T-cell (primary cell): ENCODE data around the gene CNGB1. TPM values are rescaled to one million over a fixed set of nuclear protein-coding genes. Genes with fewer than 3 reads are reported as not detected.
"Not testable (repeated sequence)": the region's sequence is repeated elsewhere in the genome, so short reads cannot be mapped to it uniquely, and the experiment has no call there.

Experiments used
- ATAC-seq, 4 experiments: fragments of 200-7000 bp in 3 of 4; fragments of 150-1000 bp in 1 of 4; cut with Tn5 transposase; replicated peaks in 1 of 4; 1 replicate in 3 of 4; 2 replicates in 1 of 4; pipeline ENCODE4 v1.10.0; 2021; ENCODE audit warnings: moderate library complexity in 3 of 4, mild to moderate bottlenecking in 2 of 4, moderate number of reproducible peaks in 1 of 4
- CTCF ChIA-PET, 2 donors: fragments of 300-600 bp; sonication (Branson Sonifier 250); formaldehyde crosslinking; loops; one replicate each; lab custom pipeline; 2022; ENCODE audit warnings: antibody characterized with exemption in 2 of 2; lab: Charles Lee
- POLR2A ChIA-PET, 2 donors: fragments of 300-600 bp; sonication (Branson Sonifier 250); formaldehyde crosslinking; loops; one replicate each; lab custom pipeline; 2022; ENCODE audit warnings: antibody characterized with exemption in 2 of 2; lab: Charles Lee
- DNase-seq, 35 experiments: peaks; one replicate each; pipeline versions ENCODE4 v3.0.0 to v3.0.0-alpha.2; 2013 to 2023
- H3K27ac ChIP-seq: one replicate; pipeline ENCODE4 v1.5.1; 2013; ENCODE audit warnings: low read length
- H3K27me3 ChIP-seq, 2 experiments: replicated peaks in 1 of 2; 1 replicate in 1 of 2; 2 replicates in 1 of 2; pipeline versions ENCODE4 v1.6.1 to v1.7.0; 2013; ENCODE audit warnings: low read length in 1 of 2, mixed read lengths in 1 of 2; ENCODE audit not compliant: control insufficient read depth in 2 of 2, insufficient read depth in 2 of 2; ENCODE audit errors: extremely low read depth in 1 of 2
- H3K36me3 ChIP-seq, 2 donors: 1 replicate in 1 of 2; 2 replicates in 1 of 2; pipeline versions ENCODE4 v1.6.1 to v1.7.0; 2013; ENCODE audit warnings: low read length in 1 of 2; ENCODE audit not compliant: control insufficient read depth in 2 of 2, insufficient read depth in 1 of 2; ENCODE audit errors: extremely low read depth in 1 of 2
- H3K4me1 ChIP-seq, 2 experiments: 1 replicate in 1 of 2; 2 replicates in 1 of 2; pipeline versions ENCODE4 v1.6.1 to v1.7.0; 2013; ENCODE audit warnings: low read length in 2 of 2, mixed read lengths in 1 of 2; ENCODE audit not compliant: insufficient read depth in 2 of 2, control insufficient read depth in 1 of 2; ENCODE audit errors: extremely low read depth in 1 of 2
- H3K4me3 ChIP-seq, 2 donors: 1 replicate in 1 of 2; 2 replicates in 1 of 2; pipeline versions ENCODE4 v1.5.1 to v1.7.0; 2013; ENCODE audit warnings: mild to moderate bottlenecking in 2 of 2, low read length in 1 of 2, moderate library complexity in 1 of 2; ENCODE audit not compliant: control insufficient read depth in 1 of 2; ENCODE audit errors: extremely low read depth in 1 of 2
- H3K9me3 ChIP-seq: 2 replicates; pipeline ENCODE4 v1.7.0; 2013
- H3K27ac Mint-ChIP-seq, 2 donors: one replicate each; pipeline ENCODE4 v1.8.0; 2020 to 2021; ENCODE audit warnings: mild to moderate bottlenecking in 2 of 2, mixed read lengths in 2 of 2
- H3K27me3 Mint-ChIP-seq, 2 donors: one replicate each; pipeline ENCODE4 v1.8.0; 2021 to 2022; ENCODE audit warnings: mixed read lengths in 2 of 2
- H3K36me3 Mint-ChIP-seq: one replicate; pipeline ENCODE4 v1.8.0; 2021; ENCODE audit warnings: mixed read lengths
- H3K4me1 Mint-ChIP-seq, 3 donors: one replicate each; pipeline ENCODE4 v1.8.0; 2020 to 2022; ENCODE audit warnings: mixed read lengths in 3 of 3, mild to moderate bottlenecking in 1 of 3
- H3K4me3 Mint-ChIP-seq, 3 donors: one replicate each; pipeline ENCODE4 v1.8.0; 2020 to 2022; ENCODE audit warnings: mild to moderate bottlenecking in 3 of 3, mixed read lengths in 3 of 3, moderate library complexity in 3 of 3
- H3K9me3 Mint-ChIP-seq, 3 donors: one replicate each; pipeline ENCODE4 v1.8.0; 2020 to 2022; ENCODE audit warnings: mixed read lengths in 3 of 3
- WGBS: methylation state at CpG from one replicate; pipeline ENCODE4 v1.1.5; 2013; ENCODE audit warnings: missing lambda C conversion rate; ENCODE audit not compliant: insufficient coverage; 5-methylcytosine and 5-hydroxymethylcytosine counted together
- total RNA-seq, 35 experiments: library from RNA in 6 of 35; stranded (reverse) in 6 of 35; fragments of 120-200 nt in 1 of 35; gene quantifications; one replicate each; pipeline versions ENCODE4 v1.2.1 to v1.2.4 and lab custom pipeline; 2013 to 2026

Gene CNGB1
- total RNA-seq, 5 donors from 2014 or later (not counting 1 experiment from before 2014, with no cell fraction given): not detected

DNA sequence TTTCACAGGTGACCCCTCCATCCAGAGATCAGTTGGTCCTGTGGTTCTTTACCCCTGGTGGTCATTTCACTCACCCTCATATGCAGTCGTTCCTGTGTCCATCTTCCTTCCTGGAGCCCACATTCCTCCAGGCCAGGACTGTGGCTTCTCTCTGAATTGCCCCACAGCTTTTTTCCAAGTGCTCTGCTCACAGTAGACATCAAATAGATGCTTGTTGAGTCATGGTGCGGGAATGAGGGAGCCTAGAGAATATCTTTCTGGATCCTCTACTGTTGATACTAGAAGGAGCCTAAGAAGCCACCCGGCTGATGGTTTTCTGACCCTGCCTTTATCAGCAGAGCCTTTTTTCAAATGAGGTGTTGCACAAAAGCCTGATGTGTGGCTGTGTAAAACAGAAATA, 40.7 kb upstream of the CNGB1 start:
- Histone ChIP-seq H3K36me3 (peaks cover 9 to 42% of the 10 kb centered on the region in 2 donors), H3K4me1 (no peaks in the 10 kb centered on the region), H3K27ac (no peak overlapping the region), H3K9me3 (no peaks in the 10 kb centered on the region), H3K27me3 (no peaks in the 10 kb centered on the region), H3K4me3 (no peak overlapping the region)
- Mint-ChIP-seq H3K27me3 (no peaks in the 10 kb centered on the region), H3K36me3 (peaks cover 41% of the 10 kb centered on the region), H3K4me3 (no peak overlapping the region), H3K27ac (no peak overlapping the region), H3K4me1 (peaks cover 0 to 3% (median 3%) of the 10 kb centered on the region in 3 donors), H3K9me3 (no peaks in the 10 kb centered on the region)
- ChIA-PET CTCF (no interaction called here), POLR2A (no interaction called here)
- DNase-seq: no peak
- WGBS: no CpG with 5 or more reads among the region's 3 CpGs
- no peak for ATAC-seq

GRCh38 chr16:58010886-58011285, 40.0 kb upstream of the CNGB1 start:
- ATAC-seq (no peak), DNase-seq (no peak)
- H3K27ac ChIP-seq: no peak overlapping the region
- no peak overlapping the region for H3K4me3 ChIP-seq
- Mint-ChIP-seq H3K4me1 (peaks cover 0 to 3% (median 3%) of the 10 kb centered on the region in 3 donors), H3K4me3 (no peak overlapping the region), H3K27ac (no peak overlapping the region), H3K9me3 (no peaks in the 10 kb centered on the region), H3K27me3 (no peaks in the 10 kb centered on the region), H3K36me3 (peaks cover 43% of the 10 kb centered on the region)
- CTCF ChIA-PET: interaction anchor here in 1 of 2 donors (0.5 kb wide), 1 partner anchor 134 kb away, joined by 4 read pairs; no protein-coding TSS in a partner anchor
- 100% methylated on average over 1 of the region's 3 CpGs for WGBS
- no peaks in the 10 kb centered on the region for H3K9me3 ChIP-seq
- no peaks in the 10 kb centered on the region for H3K27me3 ChIP-seq
- no peaks in the 10 kb centered on the region for H3K4me1 ChIP-seq
- H3K36me3 ChIP-seq: peaks cover 6 to 41% of the 10 kb centered on the region in 2 donors
- POLR2A ChIA-PET: no interaction called here

DNA sequence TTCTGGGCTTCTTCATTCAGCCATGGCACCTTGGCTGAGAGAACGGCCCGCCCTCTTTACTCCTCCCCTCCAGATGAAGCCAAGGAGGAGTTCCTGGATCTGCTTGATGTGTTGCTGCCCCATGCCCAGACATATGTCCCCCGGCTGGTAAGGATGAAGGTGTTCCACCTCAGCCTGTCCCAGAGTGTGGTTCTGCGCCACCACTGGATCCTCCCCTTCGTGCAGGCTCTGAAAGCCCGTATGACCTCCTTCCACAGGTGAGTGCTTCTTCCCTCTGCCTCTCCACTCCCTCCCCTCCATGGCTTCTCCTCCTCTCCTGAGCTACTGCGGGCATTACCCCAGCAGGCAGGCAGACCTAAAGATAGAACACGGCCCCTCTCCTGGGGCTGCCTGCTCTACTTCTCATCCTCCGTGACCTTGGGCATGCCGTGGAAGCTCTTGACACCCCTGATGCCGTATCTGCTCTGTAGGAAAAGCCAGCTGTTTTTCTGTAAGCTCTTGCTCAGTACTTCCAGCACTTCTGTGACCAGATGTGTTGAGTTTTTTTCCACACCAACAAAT, 39.0 kb upstream of the CNGB1 start:
- H3K4me3 Mint-ChIP-seq: no peak overlapping the region
- no peak overlapping the region for H3K27ac ChIP-seq
- no peaks in the 10 kb centered on the region for H3K4me1 ChIP-seq
- DNase-seq: no peak
- no peak overlapping the region for H3K4me3 ChIP-seq
- peaks cover under 1 to 7% (median 6%) of the 10 kb centered on the region in 3 donors for H3K4me1 Mint-ChIP-seq
- H3K27ac Mint-ChIP-seq: no peak overlapping the region
- no peaks in the 10 kb centered on the region for H3K9me3 ChIP-seq
- H3K27me3 ChIP-seq: no peaks in the 10 kb centered on the region
- no peaks in the 10 kb centered on the region for H3K27me3 Mint-ChIP-seq
- peaks cover 43% of the 10 kb centered on the region for H3K36me3 Mint-ChIP-seq
- H3K9me3 Mint-ChIP-seq: no peaks in the 10 kb centered on the region
- peaks cover 6 to 43% of the 10 kb centered on the region in 2 donors for H3K36me3 ChIP-seq
- ChIA-PET CTCF (no interaction called here), POLR2A (no interaction called here)
- 94% methylated on average over 8 of the region's 11 CpGs for WGBS
- ATAC-seq: no peak

DNA sequence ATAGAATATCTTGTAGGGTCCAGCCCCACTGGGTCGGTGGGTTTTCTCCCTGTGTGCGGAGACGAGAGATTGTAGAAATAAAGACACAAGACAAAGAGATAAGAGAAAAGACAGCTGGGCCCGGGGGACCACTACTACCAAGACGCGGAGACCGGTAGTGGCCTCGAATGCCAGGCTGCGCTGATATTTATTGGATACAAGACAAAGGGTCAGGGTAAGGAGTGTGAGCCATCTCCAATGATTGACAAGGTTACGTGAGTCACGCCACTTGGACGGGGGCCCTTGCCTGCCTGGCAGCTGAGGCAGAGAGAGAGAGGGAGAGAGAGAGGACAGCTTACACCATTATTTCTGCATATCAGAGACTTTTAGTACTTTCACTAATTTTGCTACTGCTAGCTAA, 33.8 kb upstream of the CNGB1 start:
- peaks cover 0 to 20% of the 10 kb centered on the region in 2 donors for H3K36me3 ChIP-seq
- WGBS: 95% methylated on average over 3 of the region's 12 CpGs
- ATAC-seq, DNase-seq, H3K4me3 ChIP-seq, H3K27me3 Mint-ChIP-seq, H3K27ac ChIP-seq, POLR2A ChIA-PET, H3K9me3 ChIP-seq, H3K27me3 ChIP-seq, H3K27ac Mint-ChIP-seq, H3K9me3 Mint-ChIP-seq, H3K4me3 Mint-ChIP-seq: not testable (repeated sequence)
- H3K36me3 Mint-ChIP-seq: peaks cover 21% of the 10 kb centered on the region
- CTCF ChIA-PET: interaction anchor here in 1 of 2 donors (0.6 to 1.3 kb wide), 2 partner anchors 17 to 177 kb away, joined by 3 to 4 read pairs; no protein-coding TSS in a partner anchor
- peaks cover 2 to 22% of the 10 kb centered on the region in 2 experiments for H3K4me1 ChIP-seq
- peaks cover 25 to 40% (median 37%) of the 10 kb centered on the region in 3 donors for H3K4me1 Mint-ChIP-seq

DNA sequence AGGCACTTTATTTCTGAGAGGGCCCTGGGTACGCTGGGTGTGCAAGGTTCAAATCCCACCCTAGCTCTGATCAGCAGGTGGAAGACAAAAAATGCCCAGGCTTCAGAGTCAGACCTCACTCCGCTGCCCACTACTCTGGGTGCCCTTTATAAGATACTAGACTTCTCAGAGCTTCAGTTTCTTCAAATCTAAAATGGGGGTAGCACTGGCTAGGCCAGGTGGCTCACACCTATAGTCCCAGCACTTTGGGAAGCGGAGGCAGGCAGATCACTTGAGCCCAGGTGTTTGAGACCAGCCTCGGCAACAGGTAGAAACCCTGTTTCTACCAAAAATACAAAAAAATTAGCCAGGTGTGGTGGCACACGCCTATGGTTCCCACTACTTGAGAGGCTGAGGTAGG, 32.0 kb upstream of the CNGB1 start:
- no peak overlapping the region for H3K27ac Mint-ChIP-seq
- H3K9me3 ChIP-seq: no peaks in the 10 kb centered on the region

DNA sequence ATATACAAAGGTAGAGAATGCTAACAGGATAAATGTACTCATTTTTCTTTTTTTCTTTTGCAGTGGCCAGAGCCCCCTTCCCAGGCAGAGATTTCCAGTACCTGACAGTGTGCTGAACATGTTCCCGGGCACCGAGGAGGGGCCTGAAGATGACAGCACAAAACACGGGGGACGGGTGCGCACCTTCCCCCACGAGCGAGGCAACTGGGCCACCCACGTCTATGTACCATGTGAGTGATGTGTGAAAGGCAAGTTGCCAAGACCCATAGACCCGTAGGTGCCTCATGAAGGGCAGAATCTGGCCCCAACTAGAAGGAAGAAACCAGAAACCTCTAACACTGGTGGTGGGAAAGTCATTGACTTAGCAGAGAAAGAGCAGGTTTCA, 31.5 kb upstream of the CNGB1 start:
- Histone ChIP-seq H3K4me1 (peaks cover 19 to 45% of the 10 kb centered on the region in 2 experiments), H3K36me3 (peaks cover 3 to 22% of the 10 kb centered on the region in 2 donors), H3K9me3 (no peaks in the 10 kb centered on the region), H3K27me3 (no peaks in the 10 kb centered on the region), H3K4me3 (no peak overlapping the region), H3K27ac (no peak overlapping the region)
- H3K4me3 Mint-ChIP-seq: peak overlapping the region; percentile 17 to 92 (median 82)
- DNase-seq: no peak
- H3K36me3 Mint-ChIP-seq: peaks cover 20% of the 10 kb centered on the region
- no peaks in the 10 kb centered on the region for H3K9me3 Mint-ChIP-seq
- 100% methylated on average over 2 of the region's 9 CpGs for WGBS
- no peaks in the 10 kb centered on the region for H3K27me3 Mint-ChIP-seq
- H3K27ac Mint-ChIP-seq: no peak overlapping the region
- no peak for ATAC-seq
- H3K4me1 Mint-ChIP-seq: peaks cover 47 to 61% (median 58%) of the 10 kb centered on the region in 3 donors
- ChIA-PET CTCF (interaction anchor here in 1 of 2 donors (2.3 kb wide), 1 partner anchor 103 kb away, joined by 9 read pairs; no protein-coding TSS in a partner anchor), POLR2A (no interaction called here)

More for the DNA sequence above, 32.0 kb upstream of the CNGB1 start:
- peaks cover 0 to 17% of the 10 kb centered on the region in 2 donors for H3K36me3 ChIP-seq
- ChIA-PET POLR2A (no interaction called here), CTCF (interaction anchor here in 1 of 2 donors (2.3 kb wide), 1 partner anchor 104 kb away, joined by 9 read pairs; no protein-coding TSS in a partner anchor)
- peaks cover 16 to 40% of the 10 kb centered on the region in 2 experiments for H3K4me1 ChIP-seq
- no peak for DNase-seq
- no peak overlapping the region for H3K27ac ChIP-seq
- Mint-ChIP-seq H3K27me3 (no peaks in the 10 kb centered on the region), H3K36me3 (peaks cover 19% of the 10 kb centered on the region), H3K9me3 (no peaks in the 10 kb centered on the region), H3K4me3 (peak overlapping the region in 1 of 3 donors; percentile 34), H3K4me1 (peaks cover 41 to 56% (median 53%) of the 10 kb centered on the region in 3 donors)
- no peak for ATAC-seq
- no peak overlapping the region for H3K4me3 ChIP-seq
- 90% methylated on average over 3 of the region's 5 CpGs for WGBS
- H3K27me3 ChIP-seq: no peaks in the 10 kb centered on the region
